NCI-H2227 treated with DMSO at 0.1 percent for 48 hours (cell line): ENCODE results near the gene DENND6A.
"Not testable (repeated sequence)": the region's sequence is repeated elsewhere in the genome, so short reads cannot be mapped to it uniquely, and the experiment has no call there.

ENCODE experiments used
- DNase-seq: peaks from one replicate; lab custom pipeline; 2025; lab: John Stamatoyannopoulos, UW

Gene DENND6A

GRCh38 chr3:57694146-57694545 is 1.3 kb upstream of the DENND6A start:
- no peak for DNase-seq

- DNase-seq: not testable (repeated sequence)
Measured at GRCh38 chr3:57692133-57692395, 813 bp downstream of the DENND6A start.

- DNase-seq: no peak
Measured at GRCh38 chr3:57691411-57692132, 1.3 kb downstream of the DENND6A start.

- no peak for DNase-seq
Measured at GRCh38 chr3:57689367-57690053, 3.4 kb downstream of the DENND6A start.

DNA sequence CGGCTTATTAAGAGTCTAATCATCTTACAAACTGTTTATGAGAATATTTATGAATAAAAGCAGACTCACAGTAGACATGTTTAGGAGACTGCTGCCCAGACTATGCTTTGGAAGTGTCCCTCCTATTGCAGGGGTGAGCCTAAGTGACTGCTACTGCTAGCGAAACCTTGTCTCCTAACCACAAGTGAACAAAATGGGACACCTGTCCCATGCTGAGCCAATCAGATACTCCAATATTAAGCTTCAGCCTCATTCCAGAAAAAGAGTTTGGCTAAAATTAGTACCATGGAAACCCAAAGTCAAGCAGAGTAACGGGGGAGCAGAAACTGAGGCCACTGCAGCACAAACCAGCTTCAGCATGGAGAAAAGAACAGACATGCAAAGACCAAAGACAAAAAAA is 4.6 kb downstream of the DENND6A start:
- no peak for DNase-seq

GRCh38 chr3:57683286-57683685 is 9.6 kb downstream of the DENND6A start:
- DNase-seq: no peak

DNA sequence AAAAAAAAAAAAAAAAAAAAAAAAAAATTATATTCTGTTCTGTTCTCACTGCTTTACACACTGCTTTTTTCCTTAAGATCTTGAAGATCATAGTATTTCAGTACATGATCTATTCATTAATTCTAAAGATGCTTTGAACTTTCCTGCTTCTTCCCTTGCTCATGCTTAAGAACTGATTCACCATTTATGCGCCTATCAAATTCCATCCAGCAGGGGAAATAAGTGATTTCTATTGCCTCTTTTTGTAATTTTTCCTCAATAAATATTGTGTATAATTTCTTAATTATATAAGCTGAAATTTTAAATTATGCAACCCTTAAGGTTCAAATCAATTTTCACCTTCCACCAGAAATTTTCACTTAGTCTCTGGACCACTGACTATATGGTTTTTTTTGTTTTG is 10.6 kb downstream of the DENND6A start:
- DNase-seq: no peak

- DNase-seq: no peak
Measured at GRCh38 chr3:57681691-57682090, 11.2 kb downstream of the DENND6A start.

- DNase-seq: no peak
Measured at GRCh38 chr3:57680046-57680445, 12.8 kb downstream of the DENND6A start.

- peak; percentile 10 for DNase-seq
Measured at GRCh38 chr3:57675530-57675929, 17.3 kb downstream of the DENND6A start.

DNA sequence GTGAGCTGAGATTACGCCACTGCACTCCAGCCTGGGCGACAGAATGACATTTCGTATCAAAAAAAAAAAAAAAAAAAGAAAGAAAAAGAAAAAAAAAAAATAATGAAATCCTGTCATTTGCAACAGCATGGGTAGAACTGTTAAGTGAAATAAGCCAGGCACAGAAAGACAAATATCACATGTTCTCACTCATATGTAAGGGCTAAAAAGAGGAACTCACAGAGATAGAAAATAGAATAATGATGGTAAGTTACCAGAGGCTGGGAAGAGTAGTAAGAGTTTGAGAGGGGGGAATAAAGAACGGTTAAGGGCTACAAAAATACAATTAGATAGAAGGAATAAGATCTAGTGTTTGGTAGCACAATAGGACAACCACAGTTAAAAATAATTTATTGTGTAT is 19.7 kb downstream of the DENND6A start:
- DNase-seq: no peak

- no peak for DNase-seq
Measured at GRCh38 chr3:57670543-57670942, 22.3 kb downstream of the DENND6A start.

DNA sequence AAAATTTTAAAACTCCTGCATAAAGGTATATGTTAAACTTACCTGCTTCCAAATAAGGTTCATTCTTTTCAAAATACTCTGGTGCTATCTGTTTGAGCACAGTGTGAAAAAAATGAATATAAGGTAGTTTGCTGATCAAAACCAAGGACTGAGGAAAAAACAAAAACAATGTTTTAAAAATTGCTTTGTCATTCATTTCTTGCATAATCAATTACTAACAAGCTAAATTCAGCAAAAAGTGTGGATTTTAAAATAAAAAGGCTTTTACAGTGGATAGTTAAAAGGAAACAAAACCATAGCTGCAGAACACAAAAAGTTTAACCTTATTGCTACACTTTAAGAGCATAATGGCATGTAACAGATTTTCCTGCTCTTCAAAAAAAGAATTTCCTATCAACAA is 31.5 kb downstream of the DENND6A start:
- no peak for DNase-seq

- no peak for DNase-seq
Measured at GRCh38 chr3:57659806-57660439, 33.0 kb downstream of the DENND6A start.

- DNase-seq: no peak
Measured at GRCh38 chr3:57659004-57659673, 33.7 kb downstream of the DENND6A start.

DNA sequence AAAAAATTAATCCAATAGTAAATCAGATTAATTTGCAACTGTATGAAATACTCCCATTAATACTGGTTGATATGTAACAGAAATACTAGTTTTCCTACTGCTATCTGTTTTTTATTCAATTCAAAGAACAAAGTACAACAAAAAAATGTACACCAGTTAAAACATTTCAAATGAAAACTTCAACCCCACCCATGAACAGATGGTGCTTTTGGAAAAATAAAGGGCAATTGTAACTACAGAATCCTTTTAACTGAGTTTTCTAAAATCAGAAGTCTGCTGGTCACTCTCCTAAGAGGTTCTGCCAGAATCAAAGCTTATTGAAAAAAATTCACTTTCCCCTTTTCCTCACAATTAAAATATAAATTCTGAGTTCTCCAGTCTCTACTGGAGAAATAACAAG is 34.3 kb downstream of the DENND6A start:
- no peak for DNase-seq

DNA sequence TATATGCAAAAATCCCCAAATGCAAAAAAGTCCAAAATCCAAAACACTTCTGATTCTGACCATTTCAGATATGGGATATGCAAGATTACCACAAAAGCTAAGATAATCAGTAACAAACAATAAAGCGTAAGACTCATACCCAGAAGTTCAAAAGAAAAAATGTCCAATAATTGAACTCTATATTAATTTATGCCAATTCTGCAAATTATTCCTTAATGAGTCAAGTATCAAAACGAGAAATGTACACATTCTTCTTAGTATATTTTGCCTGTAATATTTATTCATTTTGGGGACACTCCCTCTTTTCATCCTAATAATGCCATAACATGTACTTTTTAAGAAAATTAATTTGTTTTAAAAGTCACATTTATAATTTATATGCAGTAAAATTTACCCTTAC is 37.1 kb downstream of the DENND6A start:
- no peak for DNase-seq

GRCh38 chr3:57654267-57654666 is 38.6 kb downstream of the DENND6A start:
- DNase-seq: no peak

DNA sequence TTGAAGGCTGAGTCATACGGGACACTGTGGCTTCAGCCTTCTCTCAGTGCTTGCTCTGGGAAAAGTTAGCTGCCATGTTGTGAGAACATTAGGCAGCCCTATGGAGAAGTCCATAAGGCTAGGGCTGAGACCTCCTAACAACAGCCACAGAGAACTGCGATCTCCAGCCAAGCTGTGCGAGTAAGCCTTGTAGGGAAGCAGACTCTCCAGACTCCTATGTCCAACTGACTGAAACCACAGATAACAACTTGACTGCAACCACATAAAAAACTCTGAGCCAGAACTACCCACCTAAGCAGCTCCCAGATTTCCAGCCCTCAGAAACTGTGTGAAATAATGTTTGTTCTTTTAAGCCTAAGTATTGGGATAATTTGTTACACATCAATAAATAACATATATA is 40.7 kb downstream of the DENND6A start:
- no peak for DNase-seq

DNA sequence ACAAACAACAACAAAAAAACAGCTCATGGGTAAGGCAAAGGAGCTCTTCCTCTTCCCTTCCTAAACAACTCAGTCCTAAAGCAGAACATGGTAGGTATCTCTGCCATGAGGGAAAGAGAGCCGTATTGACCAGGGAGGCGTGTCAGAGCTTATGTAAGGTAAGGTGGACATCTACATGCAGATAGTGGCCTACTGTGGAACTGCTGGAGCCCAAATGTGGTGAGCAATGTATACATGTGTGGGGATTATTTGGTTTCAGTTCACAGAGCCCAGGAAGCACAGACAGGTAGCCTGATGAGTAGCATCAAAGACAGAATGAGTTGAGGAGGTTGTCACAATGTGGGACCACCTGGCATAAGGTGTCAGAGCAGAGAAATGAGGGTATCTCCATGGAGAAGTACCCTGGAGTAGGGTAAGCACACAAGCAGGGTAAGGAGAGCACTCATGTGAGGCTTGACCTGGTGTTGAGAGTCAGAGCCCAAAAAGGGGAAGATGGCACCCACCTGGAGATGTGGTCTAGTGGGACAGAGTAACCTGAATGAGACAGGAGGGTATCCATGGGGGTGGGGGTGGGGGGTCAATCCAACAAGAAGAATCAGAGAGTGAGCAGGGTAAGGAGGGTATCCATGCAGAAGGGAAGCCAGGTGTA is 45.5 kb downstream of the DENND6A start:
- no peak for DNase-seq

DNA sequence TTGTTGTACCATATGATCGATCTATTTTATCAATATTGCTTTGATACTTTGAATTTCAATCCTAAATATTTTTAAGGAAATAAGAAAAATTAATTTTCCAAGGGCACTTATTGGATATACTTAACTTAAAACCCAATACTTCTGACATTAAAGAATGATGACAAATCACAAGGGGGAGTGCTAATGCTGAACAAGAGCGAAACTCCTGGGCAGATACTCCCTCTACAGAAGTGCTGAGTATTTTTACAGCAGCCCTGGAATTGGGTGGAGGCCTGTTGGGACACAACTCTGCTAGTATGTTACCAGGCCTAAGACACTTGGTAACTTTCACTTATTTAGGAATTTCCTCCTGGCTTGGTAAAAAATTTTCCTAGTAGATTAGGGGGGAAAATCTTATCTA is 46.2 kb downstream of the DENND6A start:
- DNase-seq: no peak

DNA sequence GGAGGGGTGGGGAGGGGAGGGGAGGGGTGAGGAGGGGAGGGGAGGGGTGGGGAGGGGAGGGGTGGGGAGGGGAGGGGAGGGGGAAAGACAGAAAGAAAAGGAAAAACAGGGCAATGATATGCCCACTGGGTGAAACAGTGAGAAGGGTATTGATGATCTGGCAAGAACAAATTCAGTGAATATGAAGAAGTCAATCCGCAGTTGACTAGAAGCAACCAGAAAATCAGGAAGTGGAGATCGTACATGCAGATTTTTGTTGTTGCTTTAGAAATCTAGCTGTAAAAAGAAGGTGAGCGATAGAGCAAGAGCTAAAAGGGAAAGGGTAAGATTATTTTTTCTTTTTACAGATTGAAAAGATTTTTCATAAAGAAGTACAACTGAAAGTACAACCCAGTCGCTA is 48.1 kb downstream of the DENND6A start:
- no peak for DNase-seq

- no peak for DNase-seq
Measured at GRCh38 chr3:57637391-57637790, 55.5 kb downstream of the DENND6A start.
